Choroid plexus epithelial cell (primary cell): ENCODE data around the gene SLC13A3.

Experiments
- DNase-seq: peaks from one replicate; pipeline ENCODE4 v3.0.0-alpha.2; 2010; ENCODE audit warnings: low read depth
- H3K4me3 ChIP-seq: 2 replicates; pipeline ENCODE4 v1.5.1; 2011; ENCODE audit warnings: low read depth, mild to moderate bottlenecking, control low read depth, low read length, moderate library complexity
- TF ChIP-seq, protein P1 (sequence below): conservative IDR thresholded peaks from 2 replicates; pipeline ENCODE4 v1.5.1; 2011; ENCODE audit warnings: low read depth, mild to moderate bottlenecking, control low read depth, inconsistent platforms, low read length, moderate library complexity

Gene SLC13A3

DNA sequence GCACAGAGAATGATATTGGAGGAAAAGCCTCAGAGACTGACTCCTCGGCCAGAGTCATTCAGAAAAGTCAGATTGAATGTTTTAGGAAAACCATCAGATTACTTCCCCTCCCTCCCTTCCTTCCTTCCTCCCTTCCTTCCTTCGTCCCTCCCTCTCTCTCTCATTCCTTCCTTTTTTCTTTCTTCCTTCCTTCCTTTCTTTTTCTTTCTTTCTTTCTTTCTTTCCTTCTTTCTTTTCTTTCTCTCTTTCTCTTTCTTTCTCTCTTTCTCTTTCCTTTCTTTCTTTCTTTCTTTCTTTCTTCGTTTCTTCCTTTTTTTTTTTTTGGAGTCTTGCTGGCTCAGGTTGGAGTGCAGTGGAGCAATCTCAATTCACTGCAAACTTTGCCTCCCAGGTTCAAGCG, 108.2 kb downstream of the SLC13A3 start:
- no peak for DNase-seq
- no peak overlapping the region for H3K4me3 ChIP-seq
- TF ChIP-seq, protein P1, sequence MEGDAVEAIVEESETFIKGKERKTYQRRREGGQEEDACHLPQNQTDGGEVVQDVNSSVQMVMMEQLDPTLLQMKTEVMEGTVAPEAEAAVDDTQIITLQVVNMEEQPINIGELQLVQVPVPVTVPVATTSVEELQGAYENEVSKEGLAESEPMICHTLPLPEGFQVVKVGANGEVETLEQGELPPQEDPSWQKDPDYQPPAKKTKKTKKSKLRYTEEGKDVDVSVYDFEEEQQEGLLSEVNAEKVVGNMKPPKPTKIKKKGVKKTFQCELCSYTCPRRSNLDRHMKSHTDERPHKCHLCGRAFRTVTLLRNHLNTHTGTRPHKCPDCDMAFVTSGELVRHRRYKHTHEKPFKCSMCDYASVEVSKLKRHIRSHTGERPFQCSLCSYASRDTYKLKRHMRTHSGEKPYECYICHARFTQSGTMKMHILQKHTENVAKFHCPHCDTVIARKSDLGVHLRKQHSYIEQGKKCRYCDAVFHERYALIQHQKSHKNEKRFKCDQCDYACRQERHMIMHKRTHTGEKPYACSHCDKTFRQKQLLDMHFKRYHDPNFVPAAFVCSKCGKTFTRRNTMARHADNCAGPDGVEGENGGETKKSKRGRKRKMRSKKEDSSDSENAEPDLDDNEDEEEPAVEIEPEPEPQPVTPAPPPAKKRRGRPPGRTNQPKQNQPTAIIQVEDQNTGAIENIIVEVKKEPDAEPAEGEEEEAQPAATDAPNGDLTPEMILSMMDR, result no peak

DNA sequence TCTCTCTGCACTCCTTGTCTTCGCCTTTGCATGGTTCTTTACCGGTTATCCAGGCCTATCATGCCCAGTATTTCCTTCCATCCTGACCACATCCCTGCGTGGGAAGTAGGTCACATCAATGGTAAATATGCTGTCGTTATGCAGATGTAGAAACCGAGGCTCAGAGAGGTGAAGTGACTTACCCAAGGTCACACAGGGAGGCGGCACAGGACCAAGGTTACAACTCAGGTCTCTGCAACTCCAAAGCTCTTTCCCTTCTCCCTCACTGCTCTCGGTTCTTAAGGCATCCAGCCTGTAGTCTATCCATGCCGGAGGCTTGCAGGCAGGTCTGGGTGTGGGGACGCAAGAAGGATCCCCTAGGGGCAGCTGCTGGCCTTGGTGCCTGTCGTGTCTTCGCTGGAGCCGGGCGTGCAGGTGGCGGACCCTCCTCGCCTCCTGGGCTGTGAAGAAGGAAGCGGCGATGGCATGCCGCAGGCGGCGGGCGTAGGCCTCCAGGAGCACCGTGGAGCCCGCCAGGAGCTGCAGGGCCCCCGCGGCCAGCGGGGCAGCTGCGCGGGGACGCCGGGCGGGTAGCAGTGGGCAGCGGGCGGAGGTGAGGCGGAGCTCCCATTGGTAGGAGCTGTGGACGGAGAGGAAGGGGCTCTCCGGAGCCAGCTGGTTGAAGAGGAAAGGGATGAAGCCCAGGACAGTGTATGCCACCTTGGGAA, 109.9 kb downstream of the SLC13A3 start:
- no peak for DNase-seq
- H3K4me3 ChIP-seq, result no peak overlapping the region
- TF ChIP-seq, protein P1, result no peak

DNA sequence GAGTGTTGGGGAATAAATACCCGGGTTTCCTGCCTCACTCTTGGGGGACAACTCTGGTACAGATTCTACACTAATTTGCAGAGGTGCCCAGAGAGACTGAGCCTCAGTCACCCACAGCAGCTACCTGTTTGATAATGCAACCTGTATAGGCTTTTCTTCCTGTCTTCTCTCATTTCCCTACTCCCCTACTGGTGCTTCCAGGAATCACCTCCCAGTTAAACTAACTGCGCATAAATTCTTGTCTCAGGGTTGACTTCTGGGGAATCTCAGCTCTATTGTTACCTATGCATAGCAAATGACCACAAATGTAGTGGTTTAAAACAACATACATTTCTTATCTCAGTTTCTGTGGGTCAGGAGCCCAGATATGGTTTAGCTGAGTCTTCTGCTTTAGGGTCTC, 112.1 kb downstream of the SLC13A3 start:
- TF ChIP-seq, protein P1, result peak; percentile 31
- H3K4me3 ChIP-seq, result no peak overlapping the region
- no peak for DNase-seq

DNA sequence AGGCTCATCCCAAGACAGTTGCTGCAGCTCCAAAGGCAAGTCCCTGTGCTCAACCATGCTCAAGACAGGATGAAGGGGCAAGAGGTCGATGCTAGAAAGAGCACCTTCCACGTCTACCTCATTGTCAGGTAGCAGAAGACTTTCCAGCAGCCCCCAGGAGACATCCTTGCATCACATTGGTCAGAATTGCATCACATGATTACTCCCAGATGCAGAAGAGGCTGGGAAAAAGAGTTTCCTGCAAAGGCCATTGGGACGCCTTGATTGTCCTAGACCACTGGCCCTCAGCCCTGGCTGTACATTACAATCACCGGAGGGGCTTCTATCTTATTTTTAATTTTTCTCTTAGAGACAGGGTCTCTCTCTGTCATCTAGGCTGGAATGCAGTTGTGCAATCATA, 120.6 kb downstream of the SLC13A3 start:
- DNase-seq, result no peak
- TF ChIP-seq, protein P1, result no peak
- no peak overlapping the region for H3K4me3 ChIP-seq

DNA sequence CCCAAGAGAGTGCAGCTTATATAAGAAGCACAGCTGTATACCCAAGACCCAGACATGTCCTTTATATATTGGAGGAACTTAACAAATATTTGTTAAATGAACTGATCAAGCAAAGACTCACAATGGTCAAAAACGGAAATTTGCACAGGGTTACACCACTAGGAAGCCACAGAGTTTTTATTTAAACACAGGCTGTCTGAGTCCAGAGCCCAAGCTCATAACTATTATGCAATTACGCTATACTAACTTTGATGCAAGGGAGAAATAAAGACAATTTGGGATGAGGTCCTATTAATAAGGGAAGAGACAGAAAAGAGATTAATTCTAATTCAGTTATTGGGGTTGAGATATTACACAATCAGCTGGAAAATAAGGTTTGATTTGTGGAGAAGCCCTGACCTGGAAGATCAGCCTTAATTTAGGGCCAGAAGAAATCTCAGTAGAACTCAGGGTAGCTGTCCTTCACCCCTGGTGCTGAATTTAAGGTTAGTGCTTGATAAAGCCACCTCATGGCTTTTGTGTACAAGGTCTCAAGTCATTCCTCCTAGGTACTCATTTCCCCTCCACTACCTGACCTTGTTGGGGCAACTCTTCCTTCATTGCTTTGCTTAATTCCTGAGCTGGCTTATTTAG, 127.4 kb downstream of the SLC13A3 start:
- peak; percentile 26 for DNase-seq
- TF ChIP-seq, protein P1, result no peak

DNA sequence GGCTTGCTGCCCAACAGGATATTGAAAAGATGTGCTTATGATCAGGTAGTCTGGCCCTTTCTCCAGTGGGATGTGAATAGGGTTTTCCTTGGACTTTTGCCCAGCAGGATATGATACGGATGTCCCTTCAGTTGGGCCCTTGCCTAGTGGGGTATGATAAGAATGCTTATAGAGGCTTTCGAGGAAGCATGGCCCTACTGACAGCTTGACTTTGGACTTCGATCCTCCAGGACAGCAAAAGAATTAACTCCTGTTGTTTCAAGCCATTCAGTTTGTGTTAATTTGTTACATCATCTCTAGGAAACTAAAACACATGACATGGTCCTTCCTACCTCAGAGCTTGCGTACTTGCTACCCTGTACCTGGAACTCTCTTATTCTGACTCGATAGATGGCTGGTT, 128.2 kb downstream of the SLC13A3 start:
- no peak for DNase-seq
- H3K4me3 ChIP-seq, result no peak overlapping the region
- TF ChIP-seq, protein P1, result no peak

More for the DNA sequence above, 127.4 kb downstream of the SLC13A3 start:
- H3K4me3 ChIP-seq, result no peak overlapping the region

DNA sequence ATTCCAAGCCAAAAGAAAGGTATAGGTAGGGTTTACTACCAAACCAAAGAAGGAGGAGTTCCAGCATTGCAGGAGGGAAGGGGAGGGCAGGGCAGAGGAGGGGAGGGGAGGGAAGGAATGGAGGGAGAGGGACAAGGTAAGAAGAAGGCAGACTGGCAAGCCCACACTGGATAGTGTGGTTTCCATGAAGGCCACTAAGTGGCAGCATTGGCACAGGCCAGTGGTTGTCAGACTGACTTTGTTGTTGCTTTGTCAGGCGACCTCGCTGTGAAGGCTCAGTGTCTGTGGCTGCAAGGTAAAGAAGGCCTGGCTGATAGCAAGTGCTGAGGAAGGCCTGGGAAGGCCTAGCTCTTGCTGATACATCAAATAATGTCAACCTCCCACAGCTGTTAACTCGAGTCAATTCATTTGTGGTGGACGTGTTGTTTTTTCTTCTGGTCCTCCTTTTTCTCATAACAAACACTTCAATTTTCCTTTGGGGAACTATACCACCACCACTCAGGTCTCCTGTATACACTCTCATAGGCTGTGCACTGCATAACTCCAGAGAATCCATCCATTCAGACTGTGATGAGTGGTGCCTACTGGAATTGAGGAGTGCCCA, 130.2 kb downstream of the SLC13A3 start:
- no peak overlapping the region for H3K4me3 ChIP-seq
- peak; percentile 84 for DNase-seq
- TF ChIP-seq, protein P1, result peak; percentile 89
